PFSK-1 (cell line): ENCODE results near the gene SPRY1.

ENCODE experiments used
- FOXP2 ChIP-seq: optimal IDR thresholded peaks from 2 replicates; pipeline ENCODE3; 2011; ENCODE audit warnings: borderline replicate concordance, control low read depth, inconsistent platforms; ENCODE audit not compliant: insufficient read depth; ENCODE audit errors: extremely low read length, extremely low read depth
- POLR2AphosphoS5 ChIP-seq: IDR thresholded peaks from 2 replicates; pipeline ENCODE4 v1.6.1; 2012; ENCODE audit warnings: low read depth, mild to moderate bottlenecking, control low read depth, low read length, moderate library complexity
- SIN3A ChIP-seq: IDR thresholded peaks from 2 replicates; pipeline ENCODE4 v1.6.1; 2012; ENCODE audit warnings: mild to moderate bottlenecking, low read length, moderate library complexity, borderline replicate concordance; ENCODE audit not compliant: insufficient read depth
- TF ChIP-seq, protein P1 (sequence below), 2 experiments: IDR thresholded peaks; 2 replicates each; pipeline versions ENCODE4 v1.6.1 to v1.8.0; 2011 to 2012; ENCODE audit warnings: low read depth in 2 of 2, low read length in 2 of 2, control low read depth in 1 of 2, inconsistent platforms in 1 of 2, mild to moderate bottlenecking in 1 of 2, moderate library complexity in 1 of 2; ENCODE audit not compliant: insufficient read depth in 1 of 2

DNA sequence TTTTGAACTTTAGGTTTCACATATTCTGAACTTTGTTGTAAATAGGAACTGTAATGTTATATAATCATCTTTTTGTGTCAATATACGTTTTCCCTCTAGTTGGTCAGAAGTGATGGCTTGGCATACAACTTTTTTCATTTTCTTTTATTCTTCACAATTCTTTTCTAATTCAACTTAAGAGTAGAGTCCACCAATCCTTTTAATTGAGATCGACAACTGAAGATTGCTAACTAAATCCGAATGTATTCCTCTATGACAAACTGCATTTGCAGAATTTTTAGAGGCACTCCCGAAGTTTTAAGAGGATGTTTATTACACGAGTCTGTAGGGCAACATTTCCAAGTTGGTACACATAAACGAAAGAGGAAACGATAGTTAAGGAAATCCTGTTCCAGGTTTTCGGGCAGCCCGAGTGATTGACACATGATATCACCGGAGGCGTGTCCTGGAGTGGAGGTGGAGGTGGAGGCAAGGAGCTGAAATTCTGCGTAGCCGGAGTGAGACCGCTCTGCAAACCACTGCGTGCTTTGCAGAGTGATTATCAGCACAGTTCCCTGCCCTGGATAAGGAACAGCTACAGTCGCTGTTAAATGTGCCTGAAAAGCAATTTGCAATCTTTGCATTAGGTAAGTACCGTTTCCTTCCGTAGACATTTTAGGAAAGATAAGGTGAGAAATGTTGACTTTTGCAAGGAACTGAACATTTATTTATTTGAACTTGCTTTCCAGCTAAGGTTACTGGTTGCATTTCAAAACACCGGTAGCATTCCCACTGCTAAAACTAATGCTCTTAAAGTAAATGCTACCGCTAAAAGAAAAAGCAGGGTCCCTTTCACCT, at the start of gene SPRY1:
- TF ChIP-seq POLR2AphosphoS5, result peak; percentile 78; the same call in 1 of the 2 replicates
- TF ChIP-seq, protein P1, sequence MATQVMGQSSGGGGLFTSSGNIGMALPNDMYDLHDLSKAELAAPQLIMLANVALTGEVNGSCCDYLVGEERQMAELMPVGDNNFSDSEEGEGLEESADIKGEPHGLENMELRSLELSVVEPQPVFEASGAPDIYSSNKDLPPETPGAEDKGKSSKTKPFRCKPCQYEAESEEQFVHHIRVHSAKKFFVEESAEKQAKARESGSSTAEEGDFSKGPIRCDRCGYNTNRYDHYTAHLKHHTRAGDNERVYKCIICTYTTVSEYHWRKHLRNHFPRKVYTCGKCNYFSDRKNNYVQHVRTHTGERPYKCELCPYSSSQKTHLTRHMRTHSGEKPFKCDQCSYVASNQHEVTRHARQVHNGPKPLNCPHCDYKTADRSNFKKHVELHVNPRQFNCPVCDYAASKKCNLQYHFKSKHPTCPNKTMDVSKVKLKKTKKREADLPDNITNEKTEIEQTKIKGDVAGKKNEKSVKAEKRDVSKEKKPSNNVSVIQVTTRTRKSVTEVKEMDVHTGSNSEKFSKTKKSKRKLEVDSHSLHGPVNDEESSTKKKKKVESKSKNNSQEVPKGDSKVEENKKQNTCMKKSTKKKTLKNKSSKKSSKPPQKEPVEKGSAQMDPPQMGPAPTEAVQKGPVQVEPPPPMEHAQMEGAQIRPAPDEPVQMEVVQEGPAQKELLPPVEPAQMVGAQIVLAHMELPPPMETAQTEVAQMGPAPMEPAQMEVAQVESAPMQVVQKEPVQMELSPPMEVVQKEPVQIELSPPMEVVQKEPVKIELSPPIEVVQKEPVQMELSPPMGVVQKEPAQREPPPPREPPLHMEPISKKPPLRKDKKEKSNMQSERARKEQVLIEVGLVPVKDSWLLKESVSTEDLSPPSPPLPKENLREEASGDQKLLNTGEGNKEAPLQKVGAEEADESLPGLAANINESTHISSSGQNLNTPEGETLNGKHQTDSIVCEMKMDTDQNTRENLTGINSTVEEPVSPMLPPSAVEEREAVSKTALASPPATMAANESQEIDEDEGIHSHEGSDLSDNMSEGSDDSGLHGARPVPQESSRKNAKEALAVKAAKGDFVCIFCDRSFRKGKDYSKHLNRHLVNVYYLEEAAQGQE (IDR thresholded peaks at IDR 0.05; ENCODE audit: insufficient read depth in 1 of 2, low read depth in 2 of 2, low read length in 2 of 2), result no peak; a peak in 1 of 4 replicates
- 0 out of 2 replicates have a peak, but pooled peaks have one; percentile 48 for TF ChIP-seq SIN3A
- TF ChIP-seq FOXP2, result peak; percentile 41
